ENCODE measurements around the gene C13orf46. TPM values are rescaled to one million over a fixed set of nuclear protein-coding genes. Genes with fewer than 3 reads are reported as not detected.

The C13orf46 gene
- total RNA-seq, 1 donor = under 0.01 TPM

DNA sequence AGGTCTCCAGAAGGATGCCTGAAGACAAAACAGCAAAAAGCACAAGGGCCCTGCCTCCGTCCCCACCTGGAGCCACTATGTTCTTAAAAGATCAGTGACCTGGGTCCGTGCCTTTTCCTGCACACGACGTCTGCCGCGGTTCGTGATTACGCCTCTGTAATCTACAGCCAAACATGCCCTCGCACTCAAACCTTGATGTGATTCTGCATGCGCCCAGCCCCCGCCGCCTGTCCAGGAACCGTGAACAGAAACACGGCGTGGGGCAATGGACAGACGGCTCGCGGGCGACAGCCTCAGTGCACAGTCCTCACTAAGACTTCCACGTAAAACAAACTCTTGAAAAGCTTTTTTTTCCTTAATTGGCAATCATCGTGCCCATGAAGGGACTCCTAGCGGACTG, 15.5 kb downstream of the C13orf46 start:
- no peak for DNase-seq (ENCODE audit: low read depth in 2 of 3, low spot score in 2 of 3)

GRCh38 chr13:113956571-113956970, 17.3 kb downstream of the C13orf46 start:
- DNase-seq (ENCODE audit: low read depth in 2 of 3, low spot score in 2 of 3) = no peak

DNA sequence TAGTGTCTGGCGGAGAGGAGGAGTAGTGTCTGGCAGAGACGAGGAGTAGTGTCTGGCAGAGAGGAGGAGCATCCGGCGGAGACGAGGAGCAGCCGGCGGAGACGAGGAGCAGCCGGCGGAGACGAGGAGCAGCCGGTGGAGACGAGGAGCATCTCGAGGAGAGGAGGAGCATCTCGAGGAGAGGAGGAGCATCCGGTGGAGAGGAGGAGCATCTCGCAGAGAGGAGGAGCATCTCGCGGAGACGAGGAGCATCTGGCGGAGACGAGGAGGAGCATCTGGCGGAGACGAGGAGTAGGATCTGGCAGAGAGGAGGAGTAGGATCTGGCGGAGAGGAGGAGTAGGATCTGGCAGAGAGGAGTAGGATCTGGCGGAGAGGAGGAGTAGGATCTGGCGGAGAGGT, 18.2 kb downstream of the C13orf46 start:
- no peak for DNase-seq (ENCODE audit: low read depth in 2 of 3, low spot score in 2 of 3)

GRCh38 chr13:113955235-113955634, 18.6 kb downstream of the C13orf46 start:
- no peak for DNase-seq (ENCODE audit: low read depth in 2 of 3, low spot score in 2 of 3)

DNA sequence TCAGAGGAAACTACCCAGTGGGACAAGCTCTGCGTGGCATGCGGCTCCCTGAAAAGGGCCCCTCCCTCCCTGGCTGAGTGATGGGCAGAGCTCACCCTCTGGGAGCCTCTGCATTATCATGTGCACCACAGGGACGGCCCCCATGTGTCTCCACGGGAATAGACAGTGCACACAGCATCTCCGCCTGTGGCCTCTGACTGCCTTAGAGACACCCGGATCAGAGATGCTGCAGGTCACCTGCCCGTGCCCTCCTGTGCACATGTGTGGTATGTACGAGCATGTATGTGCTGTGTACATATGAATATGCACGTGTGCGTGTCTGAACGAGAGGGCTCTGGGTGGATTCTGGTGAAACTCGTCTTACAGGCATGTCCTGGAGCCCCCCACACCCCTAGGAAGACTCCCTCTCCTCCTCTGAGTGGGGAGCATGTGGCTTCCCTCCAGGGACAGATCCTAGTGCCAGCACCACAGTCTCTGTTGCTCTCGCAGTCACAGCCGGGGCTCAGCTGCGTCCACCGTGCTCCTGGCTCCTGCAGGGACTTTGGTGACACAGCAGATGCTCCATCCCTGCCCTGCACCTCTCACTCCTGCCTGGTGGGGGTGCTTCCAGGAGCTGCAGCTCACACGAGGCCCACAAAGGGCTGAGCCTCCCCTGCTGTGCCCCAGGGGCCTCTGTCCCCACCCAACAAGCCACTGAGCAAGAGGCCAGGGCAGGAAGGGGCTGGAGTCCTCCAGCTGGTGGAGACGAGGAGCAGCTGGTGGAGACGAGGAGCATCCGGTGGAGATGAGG, 19.6 kb downstream of the C13orf46 start:
- DNase-seq (ENCODE audit: low read depth in 2 of 3, low spot score in 2 of 3) = no peak

GRCh38 chr13:113953561-113953960, 20.3 kb downstream of the C13orf46 start:
- DNase-seq (ENCODE audit: low read depth in 2 of 3, low spot score in 2 of 3) = no peak

DNA sequence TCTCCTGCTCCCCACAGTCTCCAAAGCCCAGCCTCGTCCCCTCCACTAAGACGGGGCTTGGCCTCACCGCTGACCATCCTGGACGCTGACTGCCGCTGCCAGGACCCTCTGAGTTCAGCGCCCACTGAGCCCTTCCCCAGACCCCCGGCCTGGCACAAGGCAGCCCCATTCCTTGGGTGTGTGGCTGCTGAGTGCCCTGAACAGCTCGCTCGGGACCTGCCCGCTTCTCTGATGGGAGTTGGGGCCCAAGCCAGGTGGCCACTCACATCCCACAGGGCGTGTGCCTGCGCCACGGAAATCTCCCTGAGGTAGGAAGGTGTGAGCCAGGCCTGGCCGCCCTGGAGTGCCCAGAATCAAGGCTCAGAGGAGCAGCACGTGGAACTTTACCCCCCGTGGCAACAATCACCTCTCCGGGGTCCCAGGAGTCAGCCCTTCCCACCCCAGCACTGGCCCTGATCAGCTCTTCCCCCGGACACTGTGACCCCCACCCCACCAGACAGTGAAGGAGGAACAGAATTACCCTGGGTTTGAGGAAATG, 20.8 kb downstream of the C13orf46 start:
- DNase-seq (ENCODE audit: low read depth in 2 of 3, low spot score in 2 of 3) = no peak

DNA sequence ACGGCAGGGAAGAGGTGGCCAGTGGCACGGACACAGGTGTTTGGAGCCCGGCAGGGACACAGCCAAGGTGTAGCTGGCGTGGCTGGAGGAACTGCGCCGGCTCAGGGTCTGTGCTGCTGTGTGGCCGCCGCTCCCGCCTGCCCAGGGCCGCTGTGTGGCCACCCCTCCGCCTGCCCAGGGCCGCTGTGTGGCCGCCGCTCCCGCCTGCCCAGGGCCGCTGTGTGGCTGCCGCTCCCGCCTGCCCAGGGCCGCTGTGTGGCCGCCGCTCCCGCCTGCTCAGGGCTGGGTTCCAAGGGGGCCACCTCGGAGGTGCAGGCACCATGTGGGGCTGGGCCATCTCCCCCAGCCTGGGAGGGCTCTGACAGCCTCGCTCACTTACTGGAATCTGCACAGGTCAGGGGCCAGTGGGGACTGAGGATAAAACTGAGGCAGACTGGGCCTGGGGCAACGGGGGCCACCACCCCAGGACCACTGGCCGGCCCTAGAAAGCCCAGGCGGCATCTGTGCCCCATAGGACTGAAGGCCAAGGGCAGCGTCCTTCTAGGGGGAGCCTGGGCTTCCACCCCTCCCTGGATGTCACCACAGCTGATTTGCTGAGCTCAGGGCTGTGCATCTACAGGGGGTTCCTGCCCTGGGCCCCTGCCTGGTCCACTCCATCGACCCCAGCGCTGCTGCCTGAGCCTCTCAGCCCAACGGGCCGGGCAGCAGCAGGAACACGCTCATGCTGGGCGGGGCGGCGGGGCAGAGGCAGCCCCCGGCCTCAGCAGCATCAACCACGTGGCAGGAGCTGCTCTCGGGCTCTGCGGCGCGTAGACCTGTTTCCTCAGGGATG, 21.5 kb downstream of the C13orf46 start:
- DNase-seq (ENCODE audit: low read depth in 2 of 3, low spot score in 2 of 3) = no peak

DNA sequence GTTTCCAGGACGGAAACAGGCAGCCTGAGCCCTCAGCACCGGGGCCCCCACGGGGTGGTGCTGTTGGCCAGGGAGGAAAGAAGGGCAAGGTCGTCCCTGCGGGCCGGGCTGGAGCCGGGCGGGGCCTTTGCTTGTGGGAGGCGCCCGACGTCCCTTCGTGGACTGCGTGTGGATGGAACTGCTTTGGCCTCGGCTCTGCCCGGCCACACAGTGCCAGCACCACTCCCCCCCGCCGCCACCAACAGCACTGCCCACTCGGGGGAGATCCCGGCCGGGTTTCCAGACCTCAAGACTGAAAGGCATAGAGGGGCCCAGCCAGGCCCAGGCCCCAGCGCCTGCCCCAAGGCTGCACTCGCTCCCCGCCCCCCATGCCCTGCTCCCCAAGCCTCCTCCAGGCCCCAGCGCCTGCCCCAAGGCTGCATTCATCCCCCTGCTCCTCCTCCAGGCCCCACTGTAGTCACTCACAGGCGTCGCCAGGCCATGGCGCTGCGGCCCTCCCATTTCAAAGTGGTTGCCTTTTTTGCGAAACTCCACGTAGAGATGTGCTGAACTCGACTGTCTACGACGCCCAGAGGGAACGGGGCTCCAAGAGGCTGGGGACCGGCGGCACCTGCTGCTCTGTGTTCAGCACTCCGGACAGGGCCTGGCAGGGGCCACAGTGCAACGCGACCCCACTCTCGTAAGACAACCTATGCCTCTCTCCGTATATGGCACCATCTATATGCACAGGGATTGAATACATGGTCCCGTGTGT, 22.5 kb downstream of the C13orf46 start:
- DNase-seq (ENCODE audit: low read depth in 2 of 3, low spot score in 2 of 3) = peak in 2 of 3 donors; percentile 63 to 80

- DNase-seq (ENCODE audit: low read depth in 2 of 3, low spot score in 2 of 3) = no peak
Observed at GRCh38 chr13:113950451-113951245, 23.2 kb downstream of the C13orf46 start.

- DNase-seq (ENCODE audit: low read depth in 2 of 3, low spot score in 2 of 3) = no peak
Observed at GRCh38 chr13:113949546-113949945, 24.3 kb downstream of the C13orf46 start.

DNA sequence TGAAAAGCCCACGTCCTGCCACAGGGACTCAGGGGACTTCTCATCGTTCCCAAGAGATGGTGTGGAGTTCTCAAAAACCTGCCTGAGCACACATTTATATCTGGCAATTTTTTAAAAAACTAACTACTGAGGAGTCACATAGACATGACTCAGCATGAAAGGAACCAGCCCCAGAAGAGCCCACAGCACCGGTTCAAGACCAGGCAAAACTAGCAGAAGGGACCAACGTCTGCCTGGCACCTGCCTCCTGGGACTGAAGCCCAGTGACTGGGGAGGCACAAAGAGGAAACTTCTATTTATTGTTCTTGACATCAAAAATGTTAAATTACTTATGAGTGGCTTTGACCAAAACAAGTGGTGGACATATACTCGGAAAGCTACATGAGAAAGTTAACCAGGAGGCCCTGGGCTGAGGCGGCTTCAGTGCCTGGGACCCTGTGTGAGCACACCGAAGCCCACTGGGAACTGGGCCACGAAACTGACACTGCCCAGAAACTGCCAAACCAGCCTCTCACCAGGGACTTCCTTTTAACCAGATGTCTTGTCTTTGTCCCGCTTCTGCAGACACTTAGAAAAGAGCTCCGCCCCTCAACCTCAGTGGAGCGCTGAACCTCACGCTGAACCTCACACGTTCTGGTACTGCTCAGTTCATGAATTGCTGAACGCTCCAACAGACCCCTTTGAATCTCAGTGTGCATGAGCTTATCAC, 25.7 kb downstream of the C13orf46 start:
- DNase-seq (ENCODE audit: low read depth in 2 of 3, low spot score in 2 of 3) = peak in 1 of 3 donors; percentile 46

DNA sequence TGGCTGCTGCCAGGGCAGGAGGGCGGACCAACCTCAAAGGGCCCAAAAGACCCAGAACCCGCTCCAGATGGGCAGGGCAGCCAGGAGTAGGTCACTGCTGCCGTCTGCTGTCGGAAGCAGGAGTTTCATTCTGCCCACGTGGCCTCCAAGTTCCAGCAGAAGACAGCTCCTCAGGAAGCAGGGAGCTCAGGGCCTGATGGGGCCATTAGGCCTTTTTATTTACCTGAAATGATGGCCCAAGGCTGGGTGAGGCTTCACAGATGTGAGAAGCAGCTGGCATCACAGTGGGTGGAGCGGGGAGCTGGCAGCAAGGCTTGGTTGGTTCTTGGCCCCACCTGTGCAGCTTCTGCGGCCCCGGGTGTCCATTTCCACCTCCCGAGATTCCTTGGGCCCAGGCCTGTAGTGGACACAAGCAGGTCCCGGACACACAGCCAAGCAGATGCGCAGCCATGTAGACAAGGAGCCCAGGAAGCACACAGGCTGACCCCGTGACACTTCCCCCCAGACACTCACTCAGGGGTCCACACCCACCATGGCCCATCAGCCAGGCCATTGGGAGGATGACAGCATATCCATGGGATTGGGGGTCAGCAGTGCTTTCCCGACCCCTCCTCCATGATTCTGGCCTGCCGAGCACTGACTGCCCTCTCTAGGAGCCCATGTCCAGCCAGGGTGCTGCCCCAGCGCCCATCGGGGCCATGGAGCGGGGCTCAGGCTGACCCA, 26.4 kb downstream of the C13orf46 start:
- peak in 1 of 3 donors; percentile 36 for DNase-seq (ENCODE audit: low read depth in 2 of 3, low spot score in 2 of 3)

GRCh38 chr13:113946409-113947181, 27.3 kb downstream of the C13orf46 start:
- DNase-seq (ENCODE audit: low read depth in 2 of 3, low spot score in 2 of 3) = no peak

GRCh38 chr13:113945857-113946408, 27.9 kb downstream of the C13orf46 start:
- no peak for DNase-seq (ENCODE audit: low read depth in 2 of 3, low spot score in 2 of 3)

- DNase-seq (ENCODE audit: low read depth in 2 of 3, low spot score in 2 of 3) = no peak
Observed at GRCh38 chr13:113943821-113944565, 29.9 kb downstream of the C13orf46 start.

DNA sequence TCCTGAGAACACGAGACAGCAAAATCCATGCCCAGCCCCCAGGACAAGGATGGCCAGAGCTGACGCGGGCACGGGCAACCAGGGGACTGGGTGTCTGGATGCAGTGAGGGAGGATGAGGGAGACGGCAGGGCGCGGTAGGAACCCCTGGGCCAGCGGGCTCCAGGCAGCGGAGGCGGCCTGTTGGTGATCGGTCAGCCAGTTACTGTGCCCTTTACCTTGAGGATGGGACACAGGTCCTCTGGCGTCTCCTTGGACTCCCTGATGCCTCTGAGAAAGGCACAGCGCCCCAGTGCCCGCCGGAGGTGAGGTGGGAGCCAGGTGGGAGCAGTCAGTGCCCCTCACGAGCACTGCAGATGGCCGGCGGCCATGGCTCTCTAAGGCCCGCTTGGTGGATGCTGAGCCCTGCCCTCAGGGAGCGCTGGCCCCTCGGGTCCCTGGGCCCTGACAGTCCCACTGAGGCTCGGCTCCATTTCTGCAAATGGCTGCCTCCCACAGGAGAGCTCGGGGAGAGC, 31.2 kb downstream of the C13orf46 start:
- DNase-seq (ENCODE audit: low read depth in 2 of 3, low spot score in 2 of 3) = no peak
